ENCODE results near the gene TRIM29.

DNA sequence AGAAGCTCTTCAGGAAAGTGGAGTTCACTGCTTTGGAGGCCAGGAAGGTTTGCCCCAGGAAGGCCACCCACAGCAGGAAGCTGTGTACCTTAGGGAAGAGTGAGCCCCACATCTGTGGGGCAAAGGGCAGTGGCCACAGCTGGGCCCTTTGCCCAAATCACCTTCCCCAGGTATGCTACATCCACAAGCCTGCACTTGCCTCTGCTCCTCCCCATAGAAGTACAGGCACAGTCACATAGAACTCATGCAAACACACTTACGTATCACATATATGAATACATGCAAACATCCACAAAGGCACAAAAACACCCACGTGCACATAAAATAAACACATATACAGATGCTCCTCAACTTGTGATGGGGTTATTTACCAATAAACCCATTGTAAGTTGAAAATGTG is 2.1 kb downstream of the TRIM29 start:
- TF ChIP-seq, protein P1, sequence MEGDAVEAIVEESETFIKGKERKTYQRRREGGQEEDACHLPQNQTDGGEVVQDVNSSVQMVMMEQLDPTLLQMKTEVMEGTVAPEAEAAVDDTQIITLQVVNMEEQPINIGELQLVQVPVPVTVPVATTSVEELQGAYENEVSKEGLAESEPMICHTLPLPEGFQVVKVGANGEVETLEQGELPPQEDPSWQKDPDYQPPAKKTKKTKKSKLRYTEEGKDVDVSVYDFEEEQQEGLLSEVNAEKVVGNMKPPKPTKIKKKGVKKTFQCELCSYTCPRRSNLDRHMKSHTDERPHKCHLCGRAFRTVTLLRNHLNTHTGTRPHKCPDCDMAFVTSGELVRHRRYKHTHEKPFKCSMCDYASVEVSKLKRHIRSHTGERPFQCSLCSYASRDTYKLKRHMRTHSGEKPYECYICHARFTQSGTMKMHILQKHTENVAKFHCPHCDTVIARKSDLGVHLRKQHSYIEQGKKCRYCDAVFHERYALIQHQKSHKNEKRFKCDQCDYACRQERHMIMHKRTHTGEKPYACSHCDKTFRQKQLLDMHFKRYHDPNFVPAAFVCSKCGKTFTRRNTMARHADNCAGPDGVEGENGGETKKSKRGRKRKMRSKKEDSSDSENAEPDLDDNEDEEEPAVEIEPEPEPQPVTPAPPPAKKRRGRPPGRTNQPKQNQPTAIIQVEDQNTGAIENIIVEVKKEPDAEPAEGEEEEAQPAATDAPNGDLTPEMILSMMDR (IDR thresholded peaks at IDR 0.05; ENCODE audit: insufficient read depth, low read depth, low read length) = no peak
- no peak for TF ChIP-seq EZH2 (IDR thresholded peaks at IDR 0.05; ENCODE audit: insufficient read depth, low read length)
